Neural cell (in vitro differentiated cells): ENCODE results near the gene NOMO2.
"Not testable (repeated sequence)": the region's sequence is repeated elsewhere in the genome, so short reads cannot be mapped to it uniquely, and the experiment has no call there.

ENCODE experiments used
- CTCF ChIP-seq: fragments of 450-650 bp; IDR thresholded peaks from 2 replicates; pipeline ENCODE4 v1.5.1; 2014; ENCODE audit warnings: antibody characterized with exemption, mild to moderate bottlenecking, moderate library complexity; ENCODE audit not compliant: poor library complexity, severe bottlenecking
- POLR2AphosphoS5 ChIP-seq: IDR thresholded peaks from 2 replicates; pipeline ENCODE4 v1.6.1; 2012
- RAD21 ChIP-seq: fragments of 450-650 bp; conservative IDR thresholded peaks from 2 replicates; pipeline ENCODE4 v1.6.1; 2014; ENCODE audit warnings: antibody characterized with exemption, mild to moderate bottlenecking, moderate library complexity
- REST ChIP-seq: IDR thresholded peaks from 2 replicates; pipeline ENCODE4 v1.6.1; 2012; ENCODE audit warnings: borderline replicate concordance
- TAF1 ChIP-seq: IDR thresholded peaks from 2 replicates; pipeline ENCODE4 v1.6.1; 2012; ENCODE audit warnings: low read depth

DNA sequence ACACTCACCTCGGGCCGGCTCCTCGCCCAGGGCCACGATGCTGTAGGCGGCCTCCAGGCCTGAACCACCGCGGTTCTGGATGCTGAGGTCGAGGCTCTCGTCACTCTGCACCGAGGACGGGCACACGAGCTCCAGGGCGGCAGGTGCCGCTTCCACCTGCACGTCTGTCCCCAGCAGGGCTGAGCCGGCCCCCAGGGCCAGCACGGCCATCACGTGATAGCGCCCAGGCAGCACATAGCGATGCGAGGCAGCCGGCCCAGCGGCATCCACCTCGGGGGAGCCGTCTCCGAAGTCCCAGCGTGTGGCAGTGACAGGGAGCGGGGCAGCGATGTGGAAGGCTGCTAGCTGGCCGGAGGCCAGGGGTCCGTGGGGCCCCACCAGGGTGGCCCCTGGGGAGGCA lies 167.5 kb downstream of the NOMO2 start:
- TF ChIP-seq CTCF, POLR2AphosphoS5, RAD21, TAF1, REST: not testable (repeated sequence)
